ENCODE data around the gene TPO. TPM values are rescaled to one million over a fixed set of nuclear protein-coding genes. Genes with fewer than 3 reads are reported as not detected.
A peak's percentile ranks its signal among the peaks of the same experiment; 100 is the strongest.

Gene TPO
- total RNA-seq, 1 experiment from 2014 or later, result not detected

DNA sequence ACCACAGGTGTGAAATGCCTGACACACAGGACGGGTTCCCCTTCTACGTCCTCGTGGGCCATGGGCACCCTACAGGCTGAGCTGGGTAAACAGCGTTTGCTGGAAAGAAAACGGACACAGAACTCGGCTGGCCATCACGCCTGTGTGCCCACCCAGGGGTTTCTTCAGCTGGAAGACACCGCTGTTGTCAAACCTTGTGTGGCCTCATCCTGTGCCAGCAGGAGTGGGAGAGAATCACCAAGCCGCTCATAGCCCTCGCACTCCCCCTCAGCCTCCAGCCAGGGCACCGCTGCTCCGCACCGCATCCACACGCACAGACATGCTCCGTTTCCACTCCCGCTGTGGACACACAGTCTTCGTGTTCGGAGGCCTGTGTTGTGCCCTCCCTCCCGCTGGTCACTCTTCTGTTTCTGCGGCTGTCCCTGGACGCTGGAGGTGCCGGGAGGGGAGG lies 169.7 kb downstream of the TPO start:
- Histone ChIP-seq H4K20me1 (ENCODE audit: control insufficient read depth, insufficient read depth, insufficient read length) (no peaks in the 10 kb centered on the region), H3K27me3 (ENCODE audit: insufficient read depth, low read length) (no peaks in the 10 kb centered on the region), H3K4me1 (ENCODE audit: insufficient read depth, low read length) (peaks cover 4% of the 10 kb centered on the region; the same call in 1 of the 2 replicates), H3K79me2 (ENCODE audit: insufficient read depth, low read length) (no peaks in the 10 kb centered on the region), H2BK120ac (ENCODE audit: low read depth, low read length, poor library complexity, severe bottlenecking) (no peak overlapping the region), H3K4me2 (ENCODE audit: insufficient read depth, insufficient read length, low read length) (no peak overlapping the region), H3K9me3 (ENCODE audit: control insufficient read depth, low read depth, low read length) (no peaks in the 10 kb centered on the region), H2AK5ac (ENCODE audit: insufficient read length, low read length) (no peak overlapping the region), H3K23me2 (ENCODE audit: insufficient read length, low read depth, low read length, poor library complexity, severe bottlenecking) (no peaks in the 10 kb centered on the region), H2AFZ (ENCODE audit: low read length) (no peak overlapping the region), H4K5ac (ENCODE audit: insufficient read length, low read depth, low read length) (no peak overlapping the region), H3K79me1 (ENCODE audit: insufficient read depth, low read depth, low read length, poor library complexity, severe bottlenecking) (no peaks in the 10 kb centered on the region), H2BK15ac (ENCODE audit: low read depth, low read length) (no peak overlapping the region), H3K14ac (ENCODE audit: insufficient read depth, low read length) (0 out of 2 replicates have a peak overlapping the region, but pooled peaks have one; percentile 15), H2BK20ac (ENCODE audit: low read depth, low read length, poor library complexity, severe bottlenecking) (no peak overlapping the region), H2BK5ac (ENCODE audit: insufficient read length, low read length) (no peak overlapping the region), H4K91ac (ENCODE audit: insufficient read length, low read depth, low read length) (no peak overlapping the region), H3K23ac (ENCODE audit: insufficient read length, low read depth, low read length) (no peak overlapping the region), H3K56ac (ENCODE audit: insufficient read length, low read depth, low read length) (no peak overlapping the region), H2BK12ac (ENCODE audit: insufficient read length, low read depth, low read length) (no peak overlapping the region), H3K27ac (ENCODE audit: insufficient read length, low read depth, low read length) (no peak overlapping the region), H3K4ac (ENCODE audit: low read depth, low read length) (no peak overlapping the region), H3T11ph (ENCODE audit: low read length) (no peak overlapping the region), H4K8ac (replicated peaks; ENCODE audit: insufficient read length, low read depth, low read length) (no peak overlapping the region), H3K9ac (ENCODE audit: extremely low read depth, insufficient read length, low read length) (no peak overlapping the region), H3K18ac (ENCODE audit: insufficient read length, low read depth, low read length) (no peak overlapping the region)
- Mint-ChIP-seq H3K27ac (peak overlapping the region in 1 of 3 experiments; percentile 89; a peak in 2 of 7 replicates), H3K4me3 (no peak overlapping the region), H3K27me3 (ENCODE audit: low read depth) (no peaks in the 10 kb centered on the region; the same call in 1 of the 2 replicates), H3K36me3 (ENCODE audit: insufficient read depth in 1 of 3, low read depth in 3 of 3) (peaks cover 0 to 7% (median 4%) of the 10 kb centered on the region in 3 experiments; a peak in 4 of 7 replicates), H3K9me3 (peaks cover 4% of the 10 kb centered on the region in 2 experiments; a peak in 2 of 5 replicates), H3K4me1 (peaks cover 13 to 16% of the 10 kb centered on the region in 2 experiments)
- WGBS (ENCODE audit: extremely low coverage, insufficient read length, low lambda C conversion rate), result no CpG with 5 or more reads among the region's 22 CpGs
- DNase-seq, result no peak
- TF ChIP-seq, protein P1, sequence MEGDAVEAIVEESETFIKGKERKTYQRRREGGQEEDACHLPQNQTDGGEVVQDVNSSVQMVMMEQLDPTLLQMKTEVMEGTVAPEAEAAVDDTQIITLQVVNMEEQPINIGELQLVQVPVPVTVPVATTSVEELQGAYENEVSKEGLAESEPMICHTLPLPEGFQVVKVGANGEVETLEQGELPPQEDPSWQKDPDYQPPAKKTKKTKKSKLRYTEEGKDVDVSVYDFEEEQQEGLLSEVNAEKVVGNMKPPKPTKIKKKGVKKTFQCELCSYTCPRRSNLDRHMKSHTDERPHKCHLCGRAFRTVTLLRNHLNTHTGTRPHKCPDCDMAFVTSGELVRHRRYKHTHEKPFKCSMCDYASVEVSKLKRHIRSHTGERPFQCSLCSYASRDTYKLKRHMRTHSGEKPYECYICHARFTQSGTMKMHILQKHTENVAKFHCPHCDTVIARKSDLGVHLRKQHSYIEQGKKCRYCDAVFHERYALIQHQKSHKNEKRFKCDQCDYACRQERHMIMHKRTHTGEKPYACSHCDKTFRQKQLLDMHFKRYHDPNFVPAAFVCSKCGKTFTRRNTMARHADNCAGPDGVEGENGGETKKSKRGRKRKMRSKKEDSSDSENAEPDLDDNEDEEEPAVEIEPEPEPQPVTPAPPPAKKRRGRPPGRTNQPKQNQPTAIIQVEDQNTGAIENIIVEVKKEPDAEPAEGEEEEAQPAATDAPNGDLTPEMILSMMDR (conservative IDR thresholded peaks at IDR 0.05), result no peak

All from H9 (cell line).